COR-L47 (cell line): ENCODE results near the gene OR10A2.
"Not testable (repeated sequence)": the region's sequence is repeated elsewhere in the genome, so short reads cannot be mapped to it uniquely, and the experiment has no call there.

Experiments
- DNase-seq: peaks from one replicate; lab custom pipeline; 2025; lab: John Stamatoyannopoulos, UW

Gene OR10A2

DNA sequence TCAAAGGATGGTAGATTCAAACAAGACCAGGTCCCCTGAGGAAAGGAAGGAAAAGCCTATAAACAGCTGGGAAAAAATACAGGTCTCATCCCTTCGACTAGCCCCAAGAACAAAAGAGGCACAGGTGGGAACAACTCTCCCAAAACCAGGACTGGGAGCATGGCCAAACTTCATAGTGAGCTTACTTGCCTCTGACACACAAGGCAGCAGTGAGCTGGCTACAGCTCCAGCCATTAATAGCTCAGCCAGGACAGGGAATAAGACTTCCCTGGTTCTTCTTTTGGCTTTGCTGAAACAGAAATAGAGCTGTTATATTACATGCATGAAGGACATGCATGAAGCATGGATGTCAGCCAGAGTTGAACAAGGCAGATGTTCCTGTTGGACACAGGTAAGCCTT, at the start of gene OR10A2:
Gene OR10A2 (plus strand): TSS at position 97 of the 400 bp plus-strand sequence. CDS start 6,698 bp downstream, outside the sequence.
- no peak for DNase-seq

GRCh38 chr11:6813656-6814055, 49.2 kb upstream of the OR10A2 start:
- DNase-seq: no peak

DNA sequence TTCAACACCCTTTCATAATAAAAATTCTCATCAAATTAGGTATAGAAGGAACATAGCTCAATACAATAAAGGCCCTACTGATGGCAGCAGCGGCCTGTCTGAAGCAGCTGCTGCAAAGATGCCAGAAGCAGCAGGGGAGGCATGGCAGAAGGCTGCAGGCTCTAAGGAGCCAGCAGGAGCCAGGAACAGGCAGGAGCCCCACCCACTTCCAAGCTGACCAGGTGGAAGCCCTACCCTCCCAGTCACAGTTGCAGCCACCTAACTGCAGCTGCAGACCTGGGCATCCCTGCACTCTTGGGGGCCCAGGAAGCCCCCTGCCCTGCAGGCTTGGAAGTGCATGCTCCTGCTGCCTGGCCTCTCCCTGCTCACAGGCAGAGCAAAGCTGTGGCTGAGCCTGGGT, 45.2 kb upstream of the OR10A2 start:
- DNase-seq: no peak

DNA sequence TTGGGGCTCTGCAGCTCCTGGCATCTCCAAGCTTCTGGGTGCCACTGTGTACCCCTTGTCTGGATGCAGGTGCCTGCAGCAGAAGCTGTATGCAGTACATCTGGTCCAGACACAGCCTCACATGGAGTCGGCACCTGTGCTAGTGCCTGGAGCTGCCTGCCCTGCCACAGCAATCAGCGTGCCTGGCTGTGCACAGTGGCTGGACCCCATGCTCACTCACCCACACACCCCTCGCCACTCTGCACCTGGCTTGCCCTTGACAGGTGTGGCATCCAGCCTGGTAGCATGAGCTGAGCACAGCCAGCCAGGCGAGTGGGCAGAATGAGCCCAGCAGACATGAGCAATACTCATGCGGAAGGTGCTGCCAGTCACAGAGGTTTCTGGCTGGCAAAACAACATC, 43.9 kb upstream of the OR10A2 start:
- DNase-seq: no peak

GRCh38 chr11:6824136-6824823, 38.6 kb upstream of the OR10A2 start:
- no peak for DNase-seq

GRCh38 chr11:6825231-6825744, 37.6 kb upstream of the OR10A2 start:
- no peak for DNase-seq

GRCh38 chr11:6828103-6828502, 34.8 kb upstream of the OR10A2 start:
- DNase-seq: no peak

DNA sequence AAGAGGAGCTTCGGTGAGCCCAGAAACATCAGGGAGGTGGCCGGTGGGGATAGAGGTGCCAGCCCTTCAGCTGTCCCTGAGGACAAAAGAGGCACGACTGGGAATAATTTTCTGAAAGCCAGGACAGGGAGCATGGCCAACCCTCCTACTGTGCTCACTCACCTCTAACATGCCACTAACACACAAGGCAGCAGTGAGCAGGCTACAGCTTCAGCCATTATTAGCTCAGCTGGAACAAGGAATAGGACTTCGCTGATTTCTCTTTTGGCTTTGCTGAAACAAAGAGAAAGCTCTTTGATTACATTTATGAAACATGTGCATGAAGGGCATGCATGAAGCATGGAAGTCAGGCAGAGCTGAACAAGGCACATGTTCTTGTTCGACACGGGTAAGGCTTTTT, 29.5 kb upstream of the OR10A2 start:
- no peak for DNase-seq

DNA sequence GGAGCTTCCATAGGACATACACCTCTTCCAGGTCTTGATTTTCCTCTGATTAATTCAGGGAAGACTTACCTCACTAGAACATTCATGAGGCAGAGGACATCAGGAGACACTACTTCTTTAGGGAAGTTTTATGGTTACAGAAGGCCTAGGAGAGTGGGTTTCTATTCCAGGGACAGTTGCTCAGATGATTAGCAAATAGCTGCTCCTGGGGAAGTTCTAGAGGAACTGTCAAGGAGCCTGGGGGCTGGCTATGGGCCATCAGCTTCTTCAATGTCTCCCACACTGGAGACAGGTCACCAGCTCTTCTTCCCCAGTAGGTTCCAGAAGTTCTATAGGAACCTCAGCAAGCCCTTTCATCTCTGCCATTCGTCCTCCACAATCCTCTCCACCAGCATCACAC, 28.8 kb upstream of the OR10A2 start:
- DNase-seq: no peak

DNA sequence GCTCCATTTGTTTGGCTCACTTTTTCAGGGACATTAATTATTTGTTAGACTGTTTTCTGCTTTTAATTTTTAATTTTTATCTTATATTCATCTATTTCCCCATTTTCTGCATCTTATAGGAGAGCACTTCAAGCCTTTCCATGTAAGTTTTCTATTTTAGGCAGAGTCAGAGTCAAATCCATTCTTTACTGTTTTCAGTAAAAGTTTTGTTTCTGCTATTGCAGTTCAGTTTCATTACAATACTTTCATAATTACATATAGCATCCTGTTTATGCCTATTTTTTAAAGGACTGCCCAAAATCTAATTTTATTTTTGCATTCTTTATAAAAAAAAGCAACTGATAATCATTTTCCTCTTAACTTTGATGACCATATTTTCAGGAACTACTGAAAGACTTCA, 21.2 kb upstream of the OR10A2 start:
- no peak for DNase-seq

DNA sequence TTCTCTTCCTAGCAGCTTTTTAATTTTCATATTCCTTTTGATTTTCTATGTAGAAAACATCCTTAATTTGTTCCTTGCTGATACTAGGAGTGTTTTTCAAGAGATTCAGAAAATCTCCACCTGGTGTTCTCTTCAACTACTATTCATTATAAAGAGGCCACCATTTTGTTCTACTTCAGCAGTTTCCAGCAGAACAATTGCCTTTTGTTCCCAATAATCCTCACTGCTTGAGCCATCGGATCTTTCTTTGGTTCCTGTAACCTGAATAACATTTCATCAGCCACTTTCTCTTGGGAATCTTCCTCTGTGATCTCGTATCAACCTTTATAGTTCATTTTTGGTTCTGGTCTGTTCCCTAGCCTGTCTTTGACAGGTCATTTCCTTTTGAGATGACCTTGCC, 19.2 kb upstream of the OR10A2 start:
- no peak for DNase-seq

DNA sequence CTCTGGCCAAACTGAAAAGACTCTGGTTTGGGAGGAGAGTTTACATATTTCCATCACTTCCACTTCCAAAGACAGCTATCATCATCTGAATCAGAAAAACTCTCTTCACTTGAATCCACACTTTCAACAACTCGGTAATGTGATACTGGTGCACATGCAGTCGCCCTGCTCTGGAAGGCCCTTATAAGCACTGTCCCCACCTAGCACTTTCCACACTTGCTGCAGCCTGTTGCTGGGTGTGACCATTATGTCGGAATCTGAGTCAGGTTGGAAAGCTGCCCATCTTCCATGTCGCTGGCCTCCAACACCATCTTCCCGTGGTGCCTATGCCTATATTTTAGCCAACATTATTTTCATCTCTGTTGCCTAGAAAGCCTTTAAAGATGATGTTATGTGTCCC, 18.5 kb upstream of the OR10A2 start:
- DNase-seq: no peak

GRCh38 chr11:6845383-6845782, 17.5 kb upstream of the OR10A2 start, which contains the start of gene OR10A5:
TSS of gene OR10A5 (plus strand) at chr11:6845683. CDS start at chr11:6845683, 0 bp downstream.
- DNase-seq: no peak

DNA sequence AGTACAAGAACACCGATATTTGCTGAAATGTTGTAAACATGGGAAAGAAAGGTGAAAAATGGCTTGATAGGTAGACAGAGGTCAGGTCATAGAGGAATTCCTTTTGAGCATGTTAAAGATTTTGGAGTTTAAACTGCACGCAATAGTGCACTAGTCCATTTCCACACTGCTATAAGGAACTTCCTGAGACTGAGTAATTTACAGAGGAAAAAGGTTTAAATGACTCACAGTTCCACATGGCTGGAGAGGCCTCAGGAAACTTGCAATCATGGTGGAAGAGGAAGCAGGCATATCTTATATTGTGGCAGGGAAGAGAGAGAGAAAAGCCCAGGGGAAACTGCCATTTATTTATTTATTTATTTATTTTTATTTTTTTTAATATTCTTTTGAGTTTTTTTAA, 12.3 kb upstream of the OR10A2 start:
- no peak for DNase-seq

GRCh38 chr11:6854801-6855200, 8.1 kb upstream of the OR10A2 start:
- DNase-seq: not testable (repeated sequence)

DNA sequence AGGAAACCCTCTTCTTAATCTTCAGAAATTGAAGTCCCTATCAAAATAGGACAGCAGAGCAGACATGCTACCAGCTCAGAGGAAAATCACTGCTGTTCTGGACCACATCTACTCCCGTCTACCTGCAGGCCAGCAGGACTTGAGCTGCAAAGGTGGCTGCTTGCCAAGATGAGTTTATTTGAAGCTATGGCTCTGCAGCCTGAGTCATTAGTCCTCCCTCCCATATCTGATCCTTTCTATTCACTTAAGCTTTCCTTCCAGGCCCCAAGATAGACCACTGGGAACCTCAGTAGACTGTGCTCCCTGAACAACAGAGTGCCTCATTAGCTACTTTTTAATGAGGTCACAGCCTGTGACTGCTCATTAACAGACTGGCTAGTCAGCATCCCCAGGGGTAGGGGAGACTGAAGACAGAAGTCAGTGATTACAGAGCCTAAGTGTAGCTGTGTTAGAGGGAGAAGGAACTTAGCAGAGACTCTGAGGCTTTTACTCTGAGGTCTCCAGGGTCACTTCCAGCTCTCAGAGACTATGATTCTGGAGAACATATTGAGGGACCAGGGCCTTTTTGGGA, 6.8 kb upstream of the OR10A2 start:
- no peak for DNase-seq

DNA sequence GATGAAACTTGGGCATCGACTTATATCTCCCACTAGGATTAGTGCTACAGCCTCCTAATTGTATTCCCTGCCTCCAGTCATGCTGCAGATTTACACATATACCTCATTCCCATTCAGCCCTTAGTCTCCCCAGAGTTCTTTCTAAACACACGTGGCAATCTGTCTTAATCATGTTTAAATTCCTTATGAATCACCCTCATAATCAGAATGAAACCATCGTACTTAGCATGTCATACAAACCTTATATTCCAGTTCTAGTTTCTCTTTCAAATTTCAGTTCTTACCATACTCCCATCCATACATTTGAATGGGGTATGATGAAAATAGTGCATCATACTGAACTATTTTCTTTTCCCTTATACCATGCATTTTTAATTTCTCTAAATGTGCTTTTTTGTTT, 6.0 kb upstream of the OR10A2 start:
- DNase-seq: no peak

GRCh38 chr11:6864438-6864837, 1.6 kb downstream of the OR10A2 start:
- DNase-seq: no peak

- DNase-seq: no peak
Observed at GRCh38 chr11:6871278-6871677, 8.4 kb downstream of the OR10A2 start.

DNA sequence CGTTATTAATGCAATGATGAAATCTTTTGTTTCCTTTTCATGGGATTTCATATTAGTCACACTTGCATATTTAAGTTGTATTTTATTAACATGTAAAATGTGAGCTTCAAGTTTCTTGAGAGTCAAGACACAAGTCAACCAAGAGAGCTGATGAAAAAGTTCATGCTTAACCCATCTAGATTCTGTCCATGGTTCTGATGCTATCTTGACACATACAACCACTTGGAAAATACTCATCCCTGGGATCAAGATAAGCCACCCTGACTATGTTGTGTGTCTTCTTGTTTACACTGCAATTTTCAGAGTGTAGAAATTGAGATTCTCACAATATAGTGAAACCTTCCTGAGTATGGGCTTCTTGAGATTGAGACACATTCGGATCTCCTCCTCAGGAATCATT, 12.9 kb downstream of the OR10A2 start:
- no peak for DNase-seq

DNA sequence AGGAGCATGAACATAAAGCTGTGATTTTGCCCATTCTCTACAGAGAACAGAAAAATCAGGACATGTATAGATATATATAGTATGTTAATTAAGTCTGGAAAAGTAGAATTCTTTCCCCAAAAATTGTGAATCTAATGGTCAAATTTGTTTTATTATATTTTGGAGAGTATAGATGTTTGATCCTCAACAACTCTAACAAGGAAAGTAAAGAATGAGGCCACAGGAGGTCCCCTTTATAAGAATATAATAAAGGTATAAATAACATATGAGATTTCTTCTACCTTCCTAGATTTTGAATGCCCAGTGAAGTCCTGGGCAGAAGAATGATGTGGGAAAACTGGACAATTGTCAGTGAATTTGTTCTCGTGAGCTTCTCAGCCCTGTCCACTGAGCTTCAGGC, 13.5 kb downstream of the OR10A2 start, which contains the start of gene OR10A4:
Gene OR10A4 (plus strand): TSS at position 301 of the 400 bp plus-strand sequence. CDS start 23 bp downstream, at position 324.
- no peak for DNase-seq

DNA sequence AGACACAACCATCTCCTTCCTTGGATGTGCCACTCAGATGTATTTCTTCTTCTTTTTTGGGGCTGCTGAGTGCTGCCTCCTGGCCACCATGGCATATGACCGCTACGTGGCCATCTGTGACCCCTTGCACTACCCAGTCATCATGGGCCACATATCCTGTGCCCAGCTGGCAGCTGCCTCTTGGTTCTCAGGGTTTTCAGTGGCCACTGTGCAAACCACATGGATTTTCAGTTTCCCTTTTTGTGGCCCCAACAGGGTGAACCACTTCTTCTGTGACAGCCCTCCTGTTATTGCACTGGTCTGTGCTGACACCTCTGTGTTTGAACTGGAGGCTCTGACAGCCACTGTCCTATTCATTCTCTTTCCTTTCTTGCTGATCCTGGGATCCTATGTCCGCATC, 14.1 kb downstream of the OR10A2 start:
- no peak for DNase-seq

- no peak for DNase-seq
Observed at GRCh38 chr11:6882751-6883150, 19.9 kb downstream of the OR10A2 start.

GRCh38 chr11:6887711-6888110, 24.9 kb downstream of the OR10A2 start:
- not testable (repeated sequence) for DNase-seq
